Esophagus muscularis mucosa (tissue), 4 donors: ENCODE measurements around the gene UBIAD1. TPM values are rescaled to one million over a fixed set of nuclear protein-coding genes. Genes with fewer than 3 reads are reported as not detected.
"Not testable (repeated sequence)": the region's sequence is repeated elsewhere in the genome, so short reads cannot be mapped to it uniquely, and the experiment has no call there.

Source experiments
- DNase-seq: peaks from one replicate; pipeline ENCODE4 v3.0.0-alpha.2; 2017; ENCODE audit errors: extremely low spot score
- H3K27ac ChIP-seq, 4 donors: fragments of 200-600 bp; sonication (generic); replicated peaks in 1 of 4; 1 replicate in 3 of 4; 2 replicates in 1 of 4; pipeline ENCODE4 v1.5.1; 2016 to 2019; ENCODE audit warnings: mild to moderate bottlenecking in 1 of 4
- H3K27me3 ChIP-seq, 4 donors: fragments of 200-600 bp; sonication (generic); one replicate each; pipeline versions ENCODE4 v1.5.1 to v1.6.0; 2016 to 2019
- H3K36me3 ChIP-seq, 4 donors: fragments of 200-600 bp; sonication (generic); one replicate each; pipeline ENCODE4 v1.5.1; 2016 to 2019
- H3K4me1 ChIP-seq, 4 donors: fragments of 200-600 bp; sonication (generic); one replicate each; pipeline ENCODE4 v1.5.1; 2016 to 2019
- H3K4me3 ChIP-seq, 4 donors: fragments of 200-600 bp; sonication (generic); 1 replicate in 2 of 4; 2 replicates in 2 of 4; pipeline ENCODE4 v1.5.1; 2016 to 2019; ENCODE audit warnings: mild to moderate bottlenecking in 4 of 4, moderate library complexity in 1 of 4
- H3K9me3 ChIP-seq, 4 donors: fragments of 200-600 bp; sonication (generic); 1 replicate in 3 of 4; 2 replicates in 1 of 4; pipeline ENCODE4 v1.5.1; 2016 to 2019
- EP300 ChIP-seq: sonication (generic); formaldehyde crosslinking; IDR thresholded peaks from one replicate; pipeline ENCODE4 v1.6.1; 2017; ENCODE audit warnings: antibody characterized with exemption
- POLR2A ChIP-seq: fragments of 450-650 bp; IDR thresholded peaks from one replicate; pipeline ENCODE4 v1.6.1; 2017; ENCODE audit warnings: antibody characterized with exemption, moderate library complexity, mild to moderate bottlenecking, low read depth
- POLR2AphosphoS5 ChIP-seq, 2 donors: sonication (generic); formaldehyde crosslinking; IDR thresholded peaks; one replicate each; pipeline ENCODE4 v1.6.1; 2017; ENCODE audit warnings: antibody characterized with exemption in 2 of 2
- WGBS: methylation state at CpG from one replicate; pipeline ENCODE4 v1.1.5; 2018; 5-methylcytosine and 5-hydroxymethylcytosine counted together
- intact Hi-C: fragments of 100-400 bp; cut with DNase I; formaldehyde crosslinking; loops from one replicate; pipeline ENCODE4 v1.15.1; 2023
- total RNA-seq, 4 donors: library from RNA; depleted of rRNA; stranded (reverse); fragments of >200 nt; gene quantifications; one replicate each; pipeline versions ENCODE4 v1.1.0 to v1.2.1, GENCODE V29; 2016
- TF ChIP-seq, protein P1 (sequence below), 3 experiments: fragments of 200-600 bp in 2 of 3; fragments of 450-650 bp in 1 of 3; sonication (generic) in 2 of 3; IDR thresholded peaks; one replicate each; pipeline ENCODE4 v1.5.1; 2017 to 2019; ENCODE audit warnings: antibody characterized with exemption in 3 of 3, mild to moderate bottlenecking in 2 of 3, moderate library complexity in 1 of 3

Gene UBIAD1
- total RNA-seq, 4 donors from 2014 or later = 10.4 to 15.9 (median 14.0) TPM

DNA sequence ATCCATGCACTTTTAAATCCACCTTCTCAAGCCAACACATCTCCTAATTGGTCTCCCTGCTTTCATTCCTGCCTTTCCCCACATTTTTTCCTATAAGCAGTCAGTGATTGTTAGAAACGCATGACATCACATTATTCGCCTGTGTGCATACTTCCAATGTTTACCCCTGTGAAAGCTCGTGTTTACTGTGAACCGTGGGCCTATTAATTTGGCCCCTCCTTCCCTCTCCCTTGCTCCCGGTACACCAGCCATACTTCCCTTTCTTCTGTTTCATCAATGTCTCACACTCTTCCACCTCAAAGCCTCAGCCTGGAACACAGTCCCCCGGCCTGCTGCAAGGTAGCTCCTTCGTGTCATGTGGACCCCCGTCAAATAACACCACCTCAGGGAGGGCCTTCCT is 19.8 kb upstream of the UBIAD1 start:
- H3K36me3 ChIP-seq = peaks cover 57 to 91% (median 87%) of the 10 kb centered on the region in 4 donors
- intact Hi-C loops = no loop called here

DNA sequence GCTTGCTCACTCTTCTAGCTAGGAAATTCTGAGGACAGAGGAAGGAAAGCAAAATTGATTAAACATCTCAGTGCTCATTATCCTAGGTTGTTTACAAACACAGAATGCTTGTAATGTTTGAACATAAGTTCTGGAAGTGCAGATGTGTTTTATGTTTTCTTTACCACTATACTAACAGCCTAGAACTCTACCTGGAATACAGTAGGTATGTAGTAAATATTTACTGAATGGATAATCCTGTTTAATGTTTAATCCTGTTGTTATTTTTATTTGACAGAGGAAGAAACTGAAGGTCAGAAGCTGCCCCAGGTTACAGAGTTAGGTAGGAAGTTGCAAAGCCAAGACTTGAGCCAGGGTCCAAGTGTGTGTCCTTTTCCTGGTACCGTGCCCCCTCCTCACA is 16.7 kb upstream of the UBIAD1 start:
- 83% methylated on average over 1 of the region's 1 CpG for WGBS
- TF ChIP-seq, protein P1, sequence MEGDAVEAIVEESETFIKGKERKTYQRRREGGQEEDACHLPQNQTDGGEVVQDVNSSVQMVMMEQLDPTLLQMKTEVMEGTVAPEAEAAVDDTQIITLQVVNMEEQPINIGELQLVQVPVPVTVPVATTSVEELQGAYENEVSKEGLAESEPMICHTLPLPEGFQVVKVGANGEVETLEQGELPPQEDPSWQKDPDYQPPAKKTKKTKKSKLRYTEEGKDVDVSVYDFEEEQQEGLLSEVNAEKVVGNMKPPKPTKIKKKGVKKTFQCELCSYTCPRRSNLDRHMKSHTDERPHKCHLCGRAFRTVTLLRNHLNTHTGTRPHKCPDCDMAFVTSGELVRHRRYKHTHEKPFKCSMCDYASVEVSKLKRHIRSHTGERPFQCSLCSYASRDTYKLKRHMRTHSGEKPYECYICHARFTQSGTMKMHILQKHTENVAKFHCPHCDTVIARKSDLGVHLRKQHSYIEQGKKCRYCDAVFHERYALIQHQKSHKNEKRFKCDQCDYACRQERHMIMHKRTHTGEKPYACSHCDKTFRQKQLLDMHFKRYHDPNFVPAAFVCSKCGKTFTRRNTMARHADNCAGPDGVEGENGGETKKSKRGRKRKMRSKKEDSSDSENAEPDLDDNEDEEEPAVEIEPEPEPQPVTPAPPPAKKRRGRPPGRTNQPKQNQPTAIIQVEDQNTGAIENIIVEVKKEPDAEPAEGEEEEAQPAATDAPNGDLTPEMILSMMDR (IDR thresholded peaks at IDR 0.05) = no peak
- no peak for TF ChIP-seq POLR2A
- no peak for TF ChIP-seq EP300
- TF ChIP-seq POLR2AphosphoS5 (IDR thresholded peaks at IDR 0.05) = no peak
- intact Hi-C loops = no loop called here
- H3K27ac ChIP-seq = no peak overlapping the region
- H3K27me3 ChIP-seq = no peaks in the 10 kb centered on the region
- no peaks in the 10 kb centered on the region for H3K9me3 ChIP-seq
- H3K4me1 ChIP-seq = peaks cover 7 to 13% (median 11%) of the 10 kb centered on the region in 4 donors
- peaks cover 66 to 84% (median 82%) of the 10 kb centered on the region in 4 donors for H3K36me3 ChIP-seq
- no peak for DNase-seq
- no peak overlapping the region for H3K4me3 ChIP-seq

More for the DNA sequence above, 19.8 kb upstream of the UBIAD1 start:
- H3K4me1 ChIP-seq = no peaks in the 10 kb centered on the region
- H3K9me3 ChIP-seq = no peaks in the 10 kb centered on the region
- TF ChIP-seq POLR2A (no peak), POLR2AphosphoS5 (IDR thresholded peaks at IDR 0.05) (no peak), EP300 (no peak)
- TF ChIP-seq, protein P1 (IDR thresholded peaks at IDR 0.05) = no peak
- H3K27ac ChIP-seq = no peak overlapping the region
- no peak for DNase-seq
- H3K27me3 ChIP-seq = no peaks in the 10 kb centered on the region
- WGBS = 84% methylated on average over 8 of the region's 8 CpGs
- no peak overlapping the region for H3K4me3 ChIP-seq

DNA sequence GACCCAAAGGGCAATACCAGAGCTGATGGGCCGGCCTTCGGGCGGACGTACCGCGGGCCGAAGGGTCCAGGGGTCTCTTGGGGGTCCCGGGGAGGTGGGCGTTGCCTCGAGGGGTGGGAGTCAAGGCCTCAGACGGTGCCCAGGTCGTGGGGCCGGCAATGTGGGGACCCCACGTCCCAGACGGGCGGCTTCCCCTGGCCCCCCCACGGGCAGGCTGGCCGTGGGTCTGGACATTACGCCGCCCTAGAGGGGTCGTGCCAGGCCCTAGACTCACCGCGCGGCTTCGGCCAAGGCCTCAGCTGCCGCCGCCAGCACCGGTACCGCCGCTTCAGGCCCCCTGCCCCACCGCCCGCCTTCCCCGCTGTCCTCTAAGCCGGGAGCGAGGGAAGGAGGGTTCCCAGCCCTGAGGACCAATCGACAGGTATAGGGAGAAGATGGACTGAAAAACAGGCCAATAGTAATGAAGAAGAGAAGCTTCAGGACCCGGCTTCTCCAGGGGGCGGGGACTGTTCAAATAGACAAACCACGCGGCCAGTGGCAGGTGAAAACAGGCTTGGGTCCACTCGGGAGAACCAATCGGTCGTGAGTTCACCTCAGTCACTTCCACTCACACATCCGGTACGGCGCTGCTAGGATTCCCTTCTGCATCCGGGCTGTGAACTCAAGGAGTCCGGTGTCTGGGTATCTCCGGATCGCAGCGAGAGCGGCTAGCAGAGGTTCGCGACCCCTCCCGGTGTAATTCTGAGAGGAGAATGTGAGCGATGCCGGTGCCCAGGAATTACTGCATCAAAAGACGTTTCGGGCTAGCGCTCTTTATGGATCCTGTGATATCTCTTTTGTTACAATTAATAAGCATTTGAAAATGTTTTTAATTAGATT is 10.6 kb upstream of the UBIAD1 start, which contains the start of gene MTOR:
MTOR (minus strand) TSS at position 381 of the 879 bp plus-strand sequence. CDS start 3,142 bp downstream, outside the sequence.
- peaks cover 18 to 23% (median 23%) of the 10 kb centered on the region in 4 donors for H3K36me3 ChIP-seq
- peak within 1 kb of the TSS; percentile 95 to 100 (median 98) for H3K4me3 ChIP-seq
- peaks cover 13 to 25% (median 23%) of the 10 kb centered on the region in 4 donors for H3K4me1 ChIP-seq
- under 1% methylated on average over 27 of the region's 60 CpGs for WGBS
- peak; percentile 99 for DNase-seq
- TF ChIP-seq EP300 (no peak), POLR2AphosphoS5 (IDR thresholded peaks at IDR 0.05) (peak; percentile 85 to 88), POLR2A (peak; percentile 16)
- TF ChIP-seq, protein P1 (IDR thresholded peaks at IDR 0.05) = peak in 2 of 3 experiments; percentile 7 to 36
- no peaks in the 10 kb centered on the region for H3K9me3 ChIP-seq
- intact Hi-C loops = loop anchor here (5.0 kb wide), 1 partner anchor 390 kb away; the partner anchor contains the start of genes FBXO2 and FBXO44
- H3K27me3 ChIP-seq = no peaks in the 10 kb centered on the region
- H3K27ac ChIP-seq = peak within 1 kb of the TSS; percentile 85 to 89 (median 88)

DNA sequence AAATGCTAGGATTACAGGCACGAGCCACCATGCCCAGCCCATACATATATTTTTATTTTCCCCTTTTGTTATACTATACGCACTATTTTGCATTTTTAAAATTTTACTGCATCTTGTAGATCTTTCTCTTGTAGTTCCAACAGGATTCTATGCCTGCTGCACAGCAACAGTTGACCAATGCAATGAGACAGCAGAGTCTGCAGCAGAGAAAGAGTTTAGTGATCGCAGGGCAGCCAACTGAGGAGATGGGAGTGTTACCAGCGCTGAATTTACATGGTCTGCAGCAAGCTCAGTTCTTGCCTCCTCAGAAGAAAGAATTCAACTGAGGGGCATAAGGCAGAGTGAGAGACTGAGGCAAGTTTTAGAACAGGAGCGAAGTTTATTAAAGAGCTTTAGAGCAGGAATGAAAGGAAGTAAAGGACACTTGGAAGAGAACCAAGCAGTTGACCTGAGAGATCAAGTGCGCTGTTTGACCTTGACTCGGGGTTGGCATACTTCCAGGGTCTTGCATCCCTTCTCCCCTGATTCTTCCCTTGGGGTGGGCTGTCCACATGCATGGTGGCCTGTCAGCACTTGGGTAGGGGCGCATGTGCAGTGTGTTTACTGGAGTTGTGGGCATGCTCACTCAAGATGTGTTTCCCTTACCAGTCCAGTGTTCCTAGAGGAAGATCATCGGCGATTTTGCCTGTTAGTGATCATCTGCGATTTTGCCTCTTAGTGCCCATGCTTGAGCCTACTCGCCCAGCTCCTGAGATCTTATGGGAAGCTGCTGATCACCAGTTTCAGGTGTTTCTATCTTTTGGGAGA is 6.5 kb upstream of the UBIAD1 start:
- intact Hi-C loops = no loop called here
- TF ChIP-seq EP300 = no peak
- WGBS = 83% methylated on average over 12 of the region's 12 CpGs

DNA sequence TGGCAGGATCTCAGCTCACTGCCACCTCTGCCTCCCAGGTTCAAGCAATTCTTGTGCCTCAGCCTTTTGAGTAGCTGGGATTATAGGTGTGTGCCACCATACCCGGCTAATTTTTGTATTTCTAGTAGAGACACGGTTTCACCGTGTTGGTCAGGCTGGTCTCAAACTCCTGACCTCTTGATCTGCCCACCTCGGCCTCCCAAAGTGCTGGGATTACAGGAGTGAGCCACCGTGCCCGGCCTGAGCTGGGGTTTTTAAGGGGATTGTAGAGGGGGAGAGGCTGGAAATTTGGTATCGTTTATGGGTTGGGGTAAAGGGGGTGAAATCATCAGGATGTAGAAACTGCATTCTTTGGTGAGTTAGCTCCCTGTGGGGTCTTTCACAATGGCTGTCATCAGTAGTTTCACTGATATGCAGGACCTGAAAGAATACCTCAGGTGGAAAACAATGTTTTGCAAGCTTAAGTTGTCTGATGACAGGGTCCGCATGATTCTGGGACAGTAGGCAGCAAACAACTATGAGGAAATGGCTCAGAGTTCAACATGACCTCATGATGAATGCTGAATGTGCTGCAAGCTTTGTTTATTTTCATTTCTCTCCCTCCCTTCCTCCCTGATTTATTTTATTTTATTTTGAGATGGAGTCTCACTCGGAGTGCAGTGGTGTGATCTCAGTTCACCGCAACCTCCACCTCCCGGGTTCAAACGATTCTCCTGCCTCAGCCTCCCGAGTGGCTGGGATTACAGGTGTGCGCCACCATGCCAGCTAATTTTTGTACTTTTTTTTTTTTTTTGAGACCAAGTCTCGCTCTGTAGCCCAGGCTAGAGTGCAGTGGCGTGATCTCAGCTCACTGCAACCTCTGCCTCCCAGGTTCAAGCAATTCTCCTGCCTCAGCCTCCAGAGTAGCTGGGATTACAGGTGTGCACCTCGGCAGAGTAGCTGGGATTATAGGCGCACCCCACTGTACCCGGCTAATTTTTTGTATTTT is 5.4 kb upstream of the UBIAD1 start:
- intact Hi-C loops, H3K4me3 ChIP-seq, H3K27me3 ChIP-seq, H3K9me3 ChIP-seq, H3K36me3 ChIP-seq, H3K27ac ChIP-seq, DNase-seq: not testable (repeated sequence)
- WGBS = 77% methylated on average over 19 of the region's 19 CpGs
- peaks cover 0 to 11% (median 10%) of the 10 kb centered on the region in 4 donors for H3K4me1 ChIP-seq

More for the DNA sequence above, 6.5 kb upstream of the UBIAD1 start:
- DNase-seq = no peak
- no peak overlapping the region for H3K27ac ChIP-seq
- H3K36me3 ChIP-seq = no peaks in the 10 kb centered on the region
- H3K4me3 ChIP-seq = no peak overlapping the region
- H3K4me1 ChIP-seq = peaks cover 4 to 11% (median 11%) of the 10 kb centered on the region in 4 donors
- H3K27me3 ChIP-seq = peaks cover 0 to 4% (median 0%) of the 10 kb centered on the region in 4 donors
- no peaks in the 10 kb centered on the region for H3K9me3 ChIP-seq
